H1 (cell line): ENCODE results near the gene CCDC9B. TPM values are rescaled to one million over a fixed set of nuclear protein-coding genes. Genes with fewer than 3 reads are reported as not detected.
A peak's percentile ranks its signal among the peaks of the same experiment; 100 is the strongest.

Experiments
- ASH2L ChIP-seq: fragments of 200-600, 300-600 bp; sonication (generic); IDR thresholded peaks from one replicate; pipeline ENCODE4 v1.7.1; 2017; ENCODE audit warnings: low read length
- CBX8 ChIP-seq: fragments of 300-800, 300-1000 bp; sonication (generic); IDR thresholded peaks from 2 replicates; pipeline ENCODE4 v1.7.1; 2016; ENCODE audit warnings: low read depth, low read length, borderline replicate concordance
- CEBPB ChIP-seq: IDR thresholded peaks from 2 replicates; pipeline ENCODE4 v1.6.1; 2012; ENCODE audit warnings: low read depth, low read length
- CHD2 ChIP-seq: IDR thresholded peaks from 2 replicates; pipeline ENCODE4 v1.6.1; 2012; ENCODE audit warnings: low read length, improper control_type of control experiment
- E2F6 ChIP-seq: IDR thresholded peaks from 2 replicates; pipeline ENCODE4 v1.6.1; 2012; ENCODE audit warnings: inconsistent platforms
- KDM4A ChIP-seq: IDR thresholded peaks from one replicate; pipeline ENCODE4 v1.7.1; 2012; ENCODE audit warnings: low read depth, mild to moderate bottlenecking, moderate library complexity, low read length, inconsistent platforms; ENCODE audit not compliant: severe bottlenecking
- POU5F1 ChIP-seq: IDR thresholded peaks from 2 replicates; pipeline ENCODE4 v1.6.1; 2011; ENCODE audit warnings: low read depth, mild to moderate bottlenecking, low read length, moderate library complexity
- RAD21 ChIP-seq, 2 experiments: IDR thresholded peaks in 1 of 2; conservative IDR thresholded peaks in 1 of 2; 2 replicates each; pipeline ENCODE4 v1.6.1; 2011; ENCODE audit warnings: low read depth in 2 of 2, low read length in 2 of 2, improper control_type of control experiment in 1 of 2, inconsistent platforms in 1 of 2, mild to moderate bottlenecking in 1 of 2, moderate library complexity in 1 of 2
- RFX5 ChIP-seq: IDR thresholded peaks from 2 replicates; pipeline ENCODE4 v1.6.1; 2011; ENCODE audit warnings: low read depth, low read length, improper control_type of control experiment, borderline replicate concordance
- SIN3A ChIP-seq, 2 experiments: IDR thresholded peaks in 1 of 2; conservative IDR thresholded peaks in 1 of 2; 2 replicates each; pipeline ENCODE4 v1.6.1; 2011 to 2012; ENCODE audit warnings: low read length in 2 of 2, improper control_type of control experiment in 1 of 2, low read depth in 1 of 2, mild to moderate bottlenecking in 1 of 2
- TEAD4 ChIP-seq: IDR thresholded peaks from 2 replicates; pipeline ENCODE4 v1.6.1; 2012; ENCODE audit warnings: low read depth, low read length, inconsistent platforms, mixed read lengths
- YY1 ChIP-seq: IDR thresholded peaks from 2 replicates; pipeline ENCODE4 v1.6.1; 2011; ENCODE audit warnings: low read depth, mild to moderate bottlenecking, low read length
- polyA plus RNA-seq, 7 experiments: library from polyadenylated mRNA; depleted of rRNA in 3 of 7; stranded (reverse) in 5 of 7; unstranded in 2 of 7; fragments of >200 nt in 5 of 7; fragments of 200-250 nt in 2 of 7; gene quantifications; 1 replicate in 5 of 7; 2 replicates in 1 of 7; 4 replicates in 1 of 7; pipeline versions ENCODE4 v1.2.1 to v1.2.3, GENCODE V29; 2011 to 2013; ENCODE audit warnings: missing spikeins in 2 of 7, mixed read lengths in 2 of 7
- total RNA-seq: library from RNA; stranded (reverse); fragmentation: NEBNext Ultra II Directional; extraction: Animal tissue kit (Norgen Biotek cat#: 25700); gene quantifications from 2 replicates; pipeline ENCODE4 v1.2.1, GENCODE V29; 2021
- TF ChIP-seq, protein P1 (sequence below), 3 experiments: IDR thresholded peaks; 1 replicate in 2 of 3; 2 replicates in 1 of 3; pipeline versions ENCODE4 v1.5.1 to v1.6.1; 2011; ENCODE audit warnings: low read length in 3 of 3, mild to moderate bottlenecking in 3 of 3, inconsistent platforms in 2 of 3, low read depth in 1 of 3, moderate library complexity in 1 of 3; ENCODE audit not compliant: insufficient read depth in 1 of 3; ENCODE audit errors: control extremely low read depth in 1 of 3
- TF ChIP-seq, protein P2 (sequence below): IDR thresholded peaks from 2 replicates; pipeline ENCODE4 v1.6.1; 2011; ENCODE audit warnings: low read depth, mild to moderate bottlenecking, low read length; ENCODE audit not compliant: insufficient read depth

CCDC9B gene
- total and polyA plus RNA-seq, 2 of the 8 experiments (the other 6 are each of a cell fraction or from before 2014, with no cell fraction given): 0.45 to 0.78 TPM

- TF ChIP-seq, protein P1, sequence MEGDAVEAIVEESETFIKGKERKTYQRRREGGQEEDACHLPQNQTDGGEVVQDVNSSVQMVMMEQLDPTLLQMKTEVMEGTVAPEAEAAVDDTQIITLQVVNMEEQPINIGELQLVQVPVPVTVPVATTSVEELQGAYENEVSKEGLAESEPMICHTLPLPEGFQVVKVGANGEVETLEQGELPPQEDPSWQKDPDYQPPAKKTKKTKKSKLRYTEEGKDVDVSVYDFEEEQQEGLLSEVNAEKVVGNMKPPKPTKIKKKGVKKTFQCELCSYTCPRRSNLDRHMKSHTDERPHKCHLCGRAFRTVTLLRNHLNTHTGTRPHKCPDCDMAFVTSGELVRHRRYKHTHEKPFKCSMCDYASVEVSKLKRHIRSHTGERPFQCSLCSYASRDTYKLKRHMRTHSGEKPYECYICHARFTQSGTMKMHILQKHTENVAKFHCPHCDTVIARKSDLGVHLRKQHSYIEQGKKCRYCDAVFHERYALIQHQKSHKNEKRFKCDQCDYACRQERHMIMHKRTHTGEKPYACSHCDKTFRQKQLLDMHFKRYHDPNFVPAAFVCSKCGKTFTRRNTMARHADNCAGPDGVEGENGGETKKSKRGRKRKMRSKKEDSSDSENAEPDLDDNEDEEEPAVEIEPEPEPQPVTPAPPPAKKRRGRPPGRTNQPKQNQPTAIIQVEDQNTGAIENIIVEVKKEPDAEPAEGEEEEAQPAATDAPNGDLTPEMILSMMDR (IDR thresholded peaks at IDR 0.05; ENCODE audit: control extremely low read depth in 1 of 3, insufficient read depth in 1 of 3, low read depth in 1 of 3, low read length in 3 of 3): peak; percentile 95 to 96 (median 95)
- no peak for TF ChIP-seq TEAD4
- TF ChIP-seq YY1: peak; percentile 17; the same call in 1 of the 2 replicates
- no peak for TF ChIP-seq CBX8
- no peak for TF ChIP-seq ASH2L
- TF ChIP-seq, protein P2, sequence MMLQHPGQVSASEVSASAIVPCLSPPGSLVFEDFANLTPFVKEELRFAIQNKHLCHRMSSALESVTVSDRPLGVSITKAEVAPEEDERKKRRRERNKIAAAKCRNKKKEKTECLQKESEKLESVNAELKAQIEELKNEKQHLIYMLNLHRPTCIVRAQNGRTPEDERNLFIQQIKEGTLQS: no peak
- no peak for TF ChIP-seq KDM4A
- TF ChIP-seq RFX5: no peak
- TF ChIP-seq SIN3A (conservative IDR thresholded peaks at IDR 0.05 in 1 of 2, IDR thresholded peaks at IDR 0.05 in 1 of 2; ENCODE audit: low read depth in 1 of 2, low read length in 2 of 2): peak in 1 of 2 experiments; percentile 48; a peak in 1 of 4 replicates
- no peak for TF ChIP-seq E2F6
- no peak for TF ChIP-seq CHD2
- TF ChIP-seq CEBPB: no peak
- TF ChIP-seq POU5F1: no peak
- peak; percentile 98 for TF ChIP-seq RAD21 (IDR thresholded peaks at IDR 0.05 in 1 of 2, conservative IDR thresholded peaks at IDR 0.05 in 1 of 2; ENCODE audit: low read depth in 2 of 2, low read length in 2 of 2)
Observed at GRCh38 chr15:40310001-40310959, 30.5 kb downstream of the CCDC9B start (continued).
